Coronary artery (tissue), 2 donors: ENCODE results near the gene ULK1.

ENCODE experiments used
- DNase-seq: peaks from one replicate; pipeline ENCODE4 v3.0.0-alpha.2; 2017; ENCODE audit warnings: low spot score
- H3K27ac ChIP-seq, 2 donors: fragments of 200-600 bp; sonication (generic); one replicate each; pipeline ENCODE4 v1.5.1; 2016 to 2019
- H3K4me3 ChIP-seq: fragments of 200-600 bp; sonication (generic); 2 replicates; pipeline ENCODE4 v1.5.1; 2016; ENCODE audit warnings: mild to moderate bottlenecking, moderate library complexity
- TF ChIP-seq, protein P1 (sequence below): fragments of 200-600 bp; sonication (generic); IDR thresholded peaks from one replicate; pipeline ENCODE4 v1.5.1; 2019; ENCODE audit warnings: antibody characterized with exemption

The ULK1 gene

DNA sequence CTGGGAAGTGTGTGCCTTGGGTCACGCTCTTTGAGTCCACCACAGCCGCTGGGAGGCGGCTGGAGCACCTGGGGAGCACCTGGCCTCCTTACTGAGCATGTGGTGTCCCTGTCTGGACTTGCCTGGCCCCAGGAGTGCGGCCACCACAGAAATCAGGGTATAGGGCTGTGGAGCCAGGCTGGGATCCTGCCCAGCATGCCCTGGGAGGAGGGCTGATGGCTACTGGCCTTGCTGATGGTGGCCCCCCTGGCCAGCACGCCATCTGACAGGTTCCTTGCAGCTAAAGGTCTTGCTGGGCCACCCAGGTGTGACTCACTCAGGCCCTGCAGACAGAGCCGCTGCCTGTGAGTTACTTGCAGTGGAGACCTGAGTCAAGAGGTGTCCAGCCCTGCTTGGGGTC lies 6.0 kb downstream of the ULK1 start:
- H3K4me3 ChIP-seq: no peak overlapping the region
- TF ChIP-seq, protein P1, sequence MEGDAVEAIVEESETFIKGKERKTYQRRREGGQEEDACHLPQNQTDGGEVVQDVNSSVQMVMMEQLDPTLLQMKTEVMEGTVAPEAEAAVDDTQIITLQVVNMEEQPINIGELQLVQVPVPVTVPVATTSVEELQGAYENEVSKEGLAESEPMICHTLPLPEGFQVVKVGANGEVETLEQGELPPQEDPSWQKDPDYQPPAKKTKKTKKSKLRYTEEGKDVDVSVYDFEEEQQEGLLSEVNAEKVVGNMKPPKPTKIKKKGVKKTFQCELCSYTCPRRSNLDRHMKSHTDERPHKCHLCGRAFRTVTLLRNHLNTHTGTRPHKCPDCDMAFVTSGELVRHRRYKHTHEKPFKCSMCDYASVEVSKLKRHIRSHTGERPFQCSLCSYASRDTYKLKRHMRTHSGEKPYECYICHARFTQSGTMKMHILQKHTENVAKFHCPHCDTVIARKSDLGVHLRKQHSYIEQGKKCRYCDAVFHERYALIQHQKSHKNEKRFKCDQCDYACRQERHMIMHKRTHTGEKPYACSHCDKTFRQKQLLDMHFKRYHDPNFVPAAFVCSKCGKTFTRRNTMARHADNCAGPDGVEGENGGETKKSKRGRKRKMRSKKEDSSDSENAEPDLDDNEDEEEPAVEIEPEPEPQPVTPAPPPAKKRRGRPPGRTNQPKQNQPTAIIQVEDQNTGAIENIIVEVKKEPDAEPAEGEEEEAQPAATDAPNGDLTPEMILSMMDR: no peak
- no peak for DNase-seq
- H3K27ac ChIP-seq: no peak overlapping the region

DNA sequence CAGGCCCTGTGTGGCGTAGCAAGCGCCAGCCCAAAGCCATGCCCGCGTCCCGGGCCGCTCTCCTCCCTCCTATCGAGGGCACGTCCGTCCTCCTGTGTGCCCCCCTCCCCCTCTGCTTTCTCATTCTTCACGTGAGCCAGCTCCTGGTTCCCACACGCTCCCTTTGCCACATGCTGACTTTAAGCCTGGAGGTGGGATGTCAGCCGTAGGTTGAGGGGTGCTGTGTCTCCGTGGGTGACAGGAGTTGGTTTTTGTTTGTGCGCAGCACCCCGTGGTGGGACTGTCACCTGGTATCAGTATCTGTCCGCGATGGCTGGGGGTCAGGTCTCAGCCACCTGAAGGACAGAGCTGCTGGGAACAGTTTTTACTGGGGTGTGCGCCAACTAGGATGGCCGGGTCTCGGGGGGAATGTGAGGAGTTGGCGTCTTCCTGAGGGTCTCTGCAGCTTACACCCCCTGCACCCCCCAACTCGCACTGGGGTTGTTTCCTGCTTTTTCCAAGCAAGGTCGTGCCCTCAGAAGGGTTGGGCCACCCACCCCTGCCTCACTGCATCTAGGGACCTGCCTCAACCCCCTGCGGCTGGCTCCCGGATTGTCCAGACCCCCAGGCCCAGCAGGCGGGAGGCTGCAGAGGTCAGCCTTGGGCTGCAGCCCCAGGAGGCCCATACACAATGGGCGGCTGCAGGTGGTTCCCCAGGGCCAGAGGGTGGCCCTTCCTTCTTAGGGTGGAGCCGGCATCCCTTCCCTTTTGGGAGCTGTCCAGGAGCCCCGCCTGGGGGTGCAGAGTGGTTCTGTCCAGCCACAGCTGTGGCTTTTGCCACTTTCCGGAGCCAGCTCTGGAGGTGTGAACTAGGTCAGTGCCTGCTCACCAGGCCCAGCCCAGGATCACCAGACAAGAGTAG lies 7.3 kb downstream of the ULK1 start:
- no peak overlapping the region for H3K27ac ChIP-seq
- TF ChIP-seq, protein P1: no peak
- no peak for DNase-seq
- H3K4me3 ChIP-seq: no peak overlapping the region

DNA sequence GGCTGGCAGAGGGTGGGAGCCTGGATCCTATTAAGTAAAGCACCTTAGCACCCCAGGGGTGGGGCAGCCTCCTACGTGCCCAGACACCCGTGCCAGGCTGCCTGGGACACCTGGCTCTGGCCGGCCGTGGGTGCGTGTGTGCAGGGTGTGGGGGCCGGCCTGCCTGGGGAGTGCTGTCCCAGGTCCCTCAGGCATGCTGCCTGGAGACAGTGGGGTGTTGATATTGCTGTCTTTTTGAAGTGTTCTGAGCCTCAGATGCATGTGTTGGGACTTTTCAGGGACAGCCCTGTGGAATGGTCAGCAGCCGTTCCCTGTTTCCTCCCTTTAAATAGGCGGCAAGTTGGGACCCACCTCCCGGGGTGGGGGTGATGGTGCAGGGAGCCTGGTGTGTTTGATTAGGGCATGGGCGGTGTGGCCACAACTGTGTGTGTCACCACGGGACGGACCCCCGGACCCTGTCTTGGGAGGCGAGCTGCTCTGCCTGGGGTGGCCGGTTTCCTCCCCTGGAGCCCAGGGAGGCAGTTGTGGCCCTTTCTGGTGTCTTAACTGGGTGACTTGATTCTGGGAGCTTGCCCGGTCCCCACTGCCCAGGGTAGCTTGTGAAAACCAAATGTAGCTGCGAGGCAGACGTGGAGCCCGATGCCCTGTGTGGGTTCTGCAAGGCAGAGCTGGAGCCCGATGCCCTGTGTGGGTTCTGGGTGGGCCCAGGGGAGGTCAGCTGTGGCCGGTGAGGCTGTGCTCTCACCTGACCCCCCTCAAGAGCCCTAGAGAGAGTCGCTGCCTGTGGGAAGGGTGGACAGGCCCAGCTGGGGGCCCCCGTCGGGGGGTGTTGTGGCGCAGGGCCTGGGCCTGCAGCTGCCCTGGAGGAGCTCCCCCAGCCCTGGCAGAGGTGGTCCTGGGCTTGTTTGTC lies 8.2 kb downstream of the ULK1 start:
- Histone ChIP-seq H3K4me3 (no peak overlapping the region), H3K27ac (no peak overlapping the region)
- TF ChIP-seq, protein P1: no peak
- DNase-seq: no peak

DNA sequence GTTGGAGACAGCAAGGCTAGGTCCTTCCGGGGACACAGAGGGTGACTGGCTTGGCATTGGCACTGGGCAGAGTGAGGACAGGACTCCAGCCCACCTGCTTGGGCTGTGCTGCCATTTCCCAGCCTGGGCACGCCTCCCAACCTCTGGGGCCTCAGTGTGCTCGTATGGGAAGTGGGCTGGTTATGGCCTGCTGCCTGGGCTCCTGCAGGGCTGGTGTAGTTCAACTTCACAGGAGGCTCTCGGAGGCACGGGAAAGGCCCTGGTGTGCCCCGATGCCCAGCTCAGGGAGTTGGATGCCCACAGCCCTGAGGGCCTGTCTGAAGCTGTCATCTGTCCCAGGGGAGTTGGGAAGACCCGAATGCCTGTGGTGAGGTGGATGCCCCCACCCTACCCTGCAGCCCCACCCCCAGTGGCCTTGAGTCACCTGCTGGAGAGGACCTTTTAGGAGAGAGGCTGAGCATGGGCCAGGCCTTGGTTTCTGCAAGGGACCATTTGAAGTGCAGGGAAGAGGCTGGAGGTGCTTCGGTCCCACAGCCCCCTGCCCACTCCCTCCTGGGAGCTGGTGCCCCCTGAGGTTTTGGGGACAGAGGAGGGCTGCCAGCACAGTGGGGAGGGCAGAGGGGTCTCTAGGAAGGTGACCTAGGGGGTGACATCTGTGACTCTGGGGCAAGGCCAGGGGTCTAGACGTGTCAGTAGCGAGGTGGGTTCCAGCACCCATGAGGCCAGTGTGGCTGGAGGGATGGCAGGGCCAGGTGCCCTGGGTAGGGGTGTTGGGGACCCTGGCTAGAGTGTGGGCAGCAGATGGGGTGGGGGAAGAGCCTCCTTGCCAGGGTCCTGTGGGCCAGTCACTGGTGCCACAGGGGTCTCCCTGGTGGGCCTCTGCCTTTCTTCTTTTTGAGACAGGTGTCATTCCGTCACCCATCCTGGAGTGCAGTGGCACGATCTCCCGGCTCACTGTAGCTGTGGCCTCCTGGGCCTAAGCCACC lies 9.1 kb downstream of the ULK1 start:
- no peak overlapping the region for H3K27ac ChIP-seq
- DNase-seq: no peak
- H3K4me3 ChIP-seq: no peak overlapping the region
- TF ChIP-seq, protein P1: no peak

DNA sequence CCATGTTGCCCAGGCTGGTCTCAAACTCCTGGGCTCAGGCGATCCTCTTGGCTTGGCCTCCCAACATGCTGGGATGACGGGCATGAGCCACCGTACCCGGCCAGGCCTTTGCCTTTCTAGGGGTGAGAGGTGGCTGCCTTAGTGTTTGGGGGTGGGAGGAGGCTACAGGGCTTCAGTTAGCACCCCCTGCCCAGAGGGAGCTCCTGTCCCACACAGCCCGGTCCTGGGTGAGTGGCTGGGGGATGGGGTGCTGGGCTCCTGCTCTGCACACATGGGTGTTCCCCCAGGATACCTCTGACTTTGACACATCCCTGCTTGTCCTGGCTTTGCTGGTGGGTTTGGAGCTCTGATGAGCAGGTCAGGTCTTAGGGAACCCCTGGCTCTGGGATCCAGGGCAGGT lies 9.9 kb downstream of the ULK1 start:
- TF ChIP-seq, protein P1: no peak
- Histone ChIP-seq H3K27ac (no peak overlapping the region), H3K4me3 (no peak overlapping the region)
- DNase-seq: no peak

DNA sequence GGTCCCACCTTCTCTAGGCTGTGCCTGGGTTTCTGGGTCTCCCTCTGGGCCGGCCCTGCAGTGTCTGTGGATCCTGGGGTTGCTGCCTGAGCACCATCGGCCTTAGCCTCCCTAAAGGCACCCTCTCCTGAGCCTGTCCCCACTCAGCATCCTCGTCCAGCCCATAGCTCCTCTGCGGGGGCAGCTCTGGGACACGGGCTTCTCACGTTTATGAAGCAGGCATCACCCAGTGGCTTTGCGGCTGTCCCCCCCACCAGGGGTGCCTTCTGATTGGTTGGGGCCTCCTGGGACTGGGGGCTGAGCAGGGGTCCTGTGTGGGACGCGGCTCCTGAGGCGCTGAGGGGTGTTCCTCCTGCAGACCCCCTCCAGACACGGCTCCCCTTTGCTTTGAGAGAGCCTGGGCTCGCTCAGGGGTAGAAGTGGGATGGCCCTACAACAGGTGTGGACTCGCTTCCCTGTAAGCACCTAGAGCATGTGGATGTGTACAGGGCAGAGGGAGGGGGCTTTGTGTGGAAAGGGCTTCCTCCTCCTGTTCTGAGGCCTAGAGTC lies 10.7 kb downstream of the ULK1 start:
- no peak for DNase-seq
- H3K27ac ChIP-seq: no peak overlapping the region
- H3K4me3 ChIP-seq: no peak overlapping the region
- TF ChIP-seq, protein P1: no peak
